Peyer's patch (tissue), 4 donors: ENCODE results near the gene GOLGA2. TPM values are rescaled to one million over a fixed set of nuclear protein-coding genes. Genes with fewer than 3 reads are reported as not detected.
A peak's percentile ranks its signal among the peaks of the same experiment; 100 is the strongest.

Experiments used
- DNase-seq, 3 donors: peaks; one replicate each; pipeline ENCODE4 v3.0.0-alpha.2; 2017 to 2019
- H3K27ac ChIP-seq, 4 donors: fragments of 200-600 bp; sonication (generic); one replicate each; pipeline ENCODE4 v1.5.1; 2016 to 2019
- H3K27me3 ChIP-seq, 2 donors: fragments of 200-600 bp; sonication (generic); one replicate each; pipeline ENCODE4 v1.5.1; 2019
- H3K36me3 ChIP-seq, 3 donors: fragments of 200-600 bp; sonication (generic); one replicate each; pipeline ENCODE4 v1.5.1; 2016 to 2019
- H3K4me1 ChIP-seq, 4 donors: fragments of 200-600 bp; sonication (generic); one replicate each; pipeline ENCODE4 v1.5.1; 2016 to 2019
- H3K4me3 ChIP-seq, 4 donors: fragments of 200-600 bp; sonication (generic); 1 replicate in 3 of 4; 2 replicates in 1 of 4; pipeline ENCODE4 v1.5.1; 2016 to 2019; ENCODE audit warnings: mild to moderate bottlenecking in 1 of 4
- H3K9me3 ChIP-seq, 4 donors: fragments of 200-600 bp; sonication (generic); one replicate each; pipeline ENCODE4 v1.5.1; 2016 to 2019; ENCODE audit warnings: mild to moderate bottlenecking in 1 of 4
- POLR2A ChIP-seq, 2 donors: fragments of 450-650 bp; IDR thresholded peaks; one replicate each; pipeline ENCODE4 v1.5.1; 2017; ENCODE audit warnings: antibody characterized with exemption in 2 of 2, mild to moderate bottlenecking in 2 of 2, moderate library complexity in 2 of 2
- total RNA-seq, 4 donors: library from RNA; depleted of rRNA; stranded (reverse); fragments of >200 nt; gene quantifications; one replicate each; pipeline ENCODE4 v1.1.0, GENCODE V29; 2016
- TF ChIP-seq, protein P1 (sequence below), 6 experiments: fragments of 450-650 bp in 4 of 6; fragments of 200-600 bp in 2 of 6; sonication (generic) in 1 of 6; IDR thresholded peaks; one replicate each; pipeline ENCODE4 v1.5.1; 2017 to 2019; ENCODE audit warnings: antibody characterized with exemption in 6 of 6, mild to moderate bottlenecking in 3 of 6, moderate library complexity in 1 of 6

The GOLGA2 gene
- total RNA-seq, 4 donors from 2014 or later = 45.7 to 96.7 (median 92.5) TPM

DNA sequence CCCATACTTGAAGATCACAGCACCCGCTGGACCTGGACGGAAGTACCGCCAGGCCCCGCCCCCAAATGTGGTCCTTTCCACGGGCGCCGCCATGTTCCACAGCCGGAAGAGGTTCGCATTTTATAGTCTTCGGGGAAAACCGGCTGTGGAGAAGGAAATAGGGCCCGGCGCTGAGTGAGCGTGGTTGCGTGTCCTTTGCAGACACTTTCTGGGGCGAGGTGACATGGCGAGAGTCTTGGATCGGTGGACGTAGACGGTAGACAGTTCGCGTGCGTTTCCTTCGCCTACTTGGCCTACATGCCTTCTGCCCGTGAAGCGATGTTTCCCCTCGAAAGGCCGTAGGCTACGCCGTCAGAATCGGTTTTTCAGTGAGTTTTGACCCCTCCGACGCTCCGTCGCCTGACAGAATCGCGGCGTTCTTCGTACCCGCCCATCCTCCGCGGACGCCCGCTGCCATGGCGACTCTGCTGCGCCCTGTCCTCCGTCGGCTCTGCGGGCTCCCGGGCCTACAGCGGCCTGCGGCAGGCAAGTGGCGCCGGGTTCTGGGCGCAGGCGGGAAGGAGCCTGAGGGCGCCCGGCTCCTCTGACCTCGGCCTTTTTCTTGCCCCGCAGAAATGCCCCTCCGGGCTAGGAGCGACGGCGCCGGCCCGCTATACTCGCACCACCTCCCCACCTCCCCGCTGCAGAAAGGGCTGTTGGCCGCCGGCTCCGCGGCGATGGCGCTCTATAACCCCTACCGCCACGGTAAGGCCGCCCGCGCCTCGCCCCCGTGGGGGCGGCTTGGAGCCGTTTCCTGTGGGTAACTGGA is 46.8 kb upstream of the GOLGA2 start, which contains the start of the genes COQ4 and TRUB2:
Gene COQ4, plus strand, starts transcription at position 436 of the 808 bp plus-strand sequence. Its CDS starts 20 bp downstream, at position 456.
Gene TRUB2, minus strand, starts transcription at position 44 of the 808 bp plus-strand sequence. Its CDS starts 39 bp downstream, at position 5.
- Histone ChIP-seq H3K4me1 (peaks cover 4 to 25% (median 12%) of the 10 kb centered on the region in 4 donors), H3K4me3 (peak within 1 kb of the TSS; percentile 73 to 91 (median 85)), H3K36me3 (peaks cover 0 to 33% (median 0%) of the 10 kb centered on the region in 3 donors), H3K9me3 (no peaks in the 10 kb centered on the region), H3K27me3 (no peaks in the 10 kb centered on the region), H3K27ac (peak within 1 kb of the TSS; percentile 63 to 94 (median 88))
- DNase-seq = peak; percentile 95 to 97 (median 95)
- TF ChIP-seq POLR2A (IDR thresholded peaks at IDR 0.05) = peak; percentile 35 to 41
- TF ChIP-seq, protein P1, sequence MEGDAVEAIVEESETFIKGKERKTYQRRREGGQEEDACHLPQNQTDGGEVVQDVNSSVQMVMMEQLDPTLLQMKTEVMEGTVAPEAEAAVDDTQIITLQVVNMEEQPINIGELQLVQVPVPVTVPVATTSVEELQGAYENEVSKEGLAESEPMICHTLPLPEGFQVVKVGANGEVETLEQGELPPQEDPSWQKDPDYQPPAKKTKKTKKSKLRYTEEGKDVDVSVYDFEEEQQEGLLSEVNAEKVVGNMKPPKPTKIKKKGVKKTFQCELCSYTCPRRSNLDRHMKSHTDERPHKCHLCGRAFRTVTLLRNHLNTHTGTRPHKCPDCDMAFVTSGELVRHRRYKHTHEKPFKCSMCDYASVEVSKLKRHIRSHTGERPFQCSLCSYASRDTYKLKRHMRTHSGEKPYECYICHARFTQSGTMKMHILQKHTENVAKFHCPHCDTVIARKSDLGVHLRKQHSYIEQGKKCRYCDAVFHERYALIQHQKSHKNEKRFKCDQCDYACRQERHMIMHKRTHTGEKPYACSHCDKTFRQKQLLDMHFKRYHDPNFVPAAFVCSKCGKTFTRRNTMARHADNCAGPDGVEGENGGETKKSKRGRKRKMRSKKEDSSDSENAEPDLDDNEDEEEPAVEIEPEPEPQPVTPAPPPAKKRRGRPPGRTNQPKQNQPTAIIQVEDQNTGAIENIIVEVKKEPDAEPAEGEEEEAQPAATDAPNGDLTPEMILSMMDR (IDR thresholded peaks at IDR 0.05) = no peak

GRCh38 chr9:128321879-128322403 is 46.1 kb upstream of the GOLGA2 start:
- Histone ChIP-seq H3K9me3 (no peaks in the 10 kb centered on the region), H3K4me1 (peaks cover 4 to 25% (median 12%) of the 10 kb centered on the region in 4 donors), H3K4me3 (peak overlapping the region; percentile 73 to 91 (median 85)), H3K27ac (peak overlapping the region; percentile 63 to 94 (median 88)), H3K27me3 (no peaks in the 10 kb centered on the region), H3K36me3 (peaks cover 0 to 34% (median 0%) of the 10 kb centered on the region in 3 donors)
- TF ChIP-seq, protein P1 (IDR thresholded peaks at IDR 0.05) = no peak
- DNase-seq = no peak

- TF ChIP-seq, protein P1 (IDR thresholded peaks at IDR 0.05) = no peak
- no peak for TF ChIP-seq POLR2A (IDR thresholded peaks at IDR 0.05)
- peak overlapping the region in 3 of 4 donors; percentile 73 to 91 (median 84) for H3K4me3 ChIP-seq
- peaks cover 0 to 34% (median 0%) of the 10 kb centered on the region in 3 donors for H3K36me3 ChIP-seq
- no peaks in the 10 kb centered on the region for H3K9me3 ChIP-seq
- no peak overlapping the region for H3K27ac ChIP-seq
- DNase-seq = no peak
- H3K4me1 ChIP-seq = peaks cover 4 to 25% (median 12%) of the 10 kb centered on the region in 4 donors
- no peaks in the 10 kb centered on the region for H3K27me3 ChIP-seq
Observed at GRCh38 chr9:128321343-128321742, 45.5 kb upstream of the GOLGA2 start.

- Histone ChIP-seq H3K36me3 (peaks cover 0 to 53% (median 0%) of the 10 kb centered on the region in 3 donors), H3K27me3 (no peaks in the 10 kb centered on the region), H3K9me3 (no peaks in the 10 kb centered on the region), H3K4me3 (no peak overlapping the region), H3K27ac (no peak overlapping the region), H3K4me1 (peaks cover 0 to 11% (median 3%) of the 10 kb centered on the region in 4 donors)
- TF ChIP-seq, protein P1 (IDR thresholded peaks at IDR 0.05) = no peak
- no peak for TF ChIP-seq POLR2A (IDR thresholded peaks at IDR 0.05)
- DNase-seq = no peak
Observed at GRCh38 chr9:128317629-128318028, 41.8 kb upstream of the GOLGA2 start.

DNA sequence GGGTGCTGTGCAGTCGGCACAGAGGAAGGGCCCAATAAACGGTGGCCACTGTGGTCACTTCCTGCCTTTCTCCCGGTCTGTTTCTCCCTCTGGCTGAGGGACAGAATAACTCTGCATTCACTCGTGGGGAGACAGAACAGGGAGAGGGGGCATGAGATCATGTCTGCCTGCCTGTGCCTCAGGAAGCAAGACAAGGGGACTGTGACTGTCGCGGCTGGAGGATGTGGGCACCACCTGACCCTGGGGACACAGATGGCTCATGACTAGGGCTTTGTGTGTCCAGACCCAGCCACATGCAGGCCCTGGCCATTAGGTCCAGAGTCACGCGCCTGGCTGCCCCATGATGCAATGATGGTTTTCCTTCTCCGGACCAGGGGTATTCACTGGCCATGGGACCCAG is 40.6 kb upstream of the GOLGA2 start:
- Histone ChIP-seq H3K4me1 (peaks cover 0 to 7% (median under 1%) of the 10 kb centered on the region in 4 donors), H3K27ac (no peak overlapping the region), H3K27me3 (no peaks in the 10 kb centered on the region), H3K36me3 (peaks cover 0 to 54% (median 0%) of the 10 kb centered on the region in 3 donors), H3K9me3 (no peaks in the 10 kb centered on the region), H3K4me3 (no peak overlapping the region)
- TF ChIP-seq, protein P1 (IDR thresholded peaks at IDR 0.05) = no peak
- TF ChIP-seq POLR2A (IDR thresholded peaks at IDR 0.05) = no peak
- DNase-seq = no peak
